Fibroblast of pulmonary artery (primary cell): ENCODE measurements around the gene MBD2.

ENCODE experiments used
- DNase-seq: peaks from one replicate; pipeline ENCODE4 v3.0.0-alpha.2; 2010; ENCODE audit warnings: low read depth
- H3K4me3 ChIP-seq: replicated peaks from 2 replicates; pipeline ENCODE4 v1.5.1; 2011; ENCODE audit warnings: low read depth, mild to moderate bottlenecking, control low read depth, low read length, moderate library complexity
- TF ChIP-seq, protein P1 (sequence below): IDR thresholded peaks from 2 replicates; pipeline ENCODE4 v1.5.1; 2011; ENCODE audit warnings: mild to moderate bottlenecking, control low read depth, low read length, inconsistent platforms; ENCODE audit errors: missing control alignments

MBD2 gene

GRCh38 chr18:54235871-54236270 lies 11.4 kb upstream of the MBD2 start:
- peak overlapping the region; percentile 17 for H3K4me3 ChIP-seq
- peak; percentile 56 for DNase-seq
- TF ChIP-seq, protein P1, sequence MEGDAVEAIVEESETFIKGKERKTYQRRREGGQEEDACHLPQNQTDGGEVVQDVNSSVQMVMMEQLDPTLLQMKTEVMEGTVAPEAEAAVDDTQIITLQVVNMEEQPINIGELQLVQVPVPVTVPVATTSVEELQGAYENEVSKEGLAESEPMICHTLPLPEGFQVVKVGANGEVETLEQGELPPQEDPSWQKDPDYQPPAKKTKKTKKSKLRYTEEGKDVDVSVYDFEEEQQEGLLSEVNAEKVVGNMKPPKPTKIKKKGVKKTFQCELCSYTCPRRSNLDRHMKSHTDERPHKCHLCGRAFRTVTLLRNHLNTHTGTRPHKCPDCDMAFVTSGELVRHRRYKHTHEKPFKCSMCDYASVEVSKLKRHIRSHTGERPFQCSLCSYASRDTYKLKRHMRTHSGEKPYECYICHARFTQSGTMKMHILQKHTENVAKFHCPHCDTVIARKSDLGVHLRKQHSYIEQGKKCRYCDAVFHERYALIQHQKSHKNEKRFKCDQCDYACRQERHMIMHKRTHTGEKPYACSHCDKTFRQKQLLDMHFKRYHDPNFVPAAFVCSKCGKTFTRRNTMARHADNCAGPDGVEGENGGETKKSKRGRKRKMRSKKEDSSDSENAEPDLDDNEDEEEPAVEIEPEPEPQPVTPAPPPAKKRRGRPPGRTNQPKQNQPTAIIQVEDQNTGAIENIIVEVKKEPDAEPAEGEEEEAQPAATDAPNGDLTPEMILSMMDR = no peak

DNA sequence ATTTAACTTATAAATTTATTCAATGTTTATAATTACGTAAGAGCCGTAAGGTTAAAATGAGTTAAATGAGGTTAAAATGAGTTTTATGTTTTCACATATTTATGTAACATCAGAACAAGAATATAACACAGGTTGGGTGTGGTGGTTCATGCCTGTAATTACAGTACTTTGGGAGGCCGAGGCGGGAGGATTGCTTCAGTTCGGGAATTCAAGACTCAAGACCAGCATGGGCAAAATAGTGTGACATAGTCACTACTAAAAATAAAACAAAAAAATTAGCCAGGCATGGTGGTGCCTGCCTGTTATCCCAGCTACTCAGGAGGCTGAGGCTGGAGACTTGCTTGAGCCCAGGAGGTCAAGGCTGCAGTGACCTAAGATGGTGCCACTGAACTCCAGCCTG lies 9.3 kb upstream of the MBD2 start:
- no peak for DNase-seq
- no peak overlapping the region for H3K4me3 ChIP-seq

DNA sequence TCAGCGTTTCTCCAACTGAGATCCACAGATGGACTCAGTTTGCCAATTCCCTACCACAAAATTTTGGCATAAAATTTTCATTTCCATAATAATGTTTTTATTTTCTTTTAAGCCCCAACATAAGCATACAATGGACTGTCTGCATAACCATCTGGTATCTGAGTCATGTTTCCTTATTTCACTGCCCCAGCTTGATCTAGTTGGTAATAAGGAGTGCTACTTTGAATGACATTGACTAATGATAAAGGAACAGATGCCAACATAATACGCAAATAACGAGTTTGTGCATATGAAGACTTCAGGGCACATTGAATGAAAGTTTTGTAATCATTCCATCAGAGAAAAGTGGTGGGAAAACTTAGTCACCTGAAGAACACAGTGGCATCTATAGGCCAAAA lies 8.8 kb upstream of the MBD2 start:
- TF ChIP-seq, protein P1 = no peak
- H3K4me3 ChIP-seq = no peak overlapping the region
- DNase-seq = peak; percentile 61

More for the DNA sequence above, 9.3 kb upstream of the MBD2 start:
- TF ChIP-seq, protein P1 = no peak

- TF ChIP-seq, protein P1 = peak; percentile 24
- DNase-seq = no peak
Measured at GRCh38 chr18:54232485-54233227, 8.2 kb upstream of the MBD2 start.

GRCh38 chr18:54229421-54230059 lies 5.1 kb upstream of the MBD2 start:
- no peak overlapping the region for H3K4me3 ChIP-seq
- TF ChIP-seq, protein P1 = no peak
- DNase-seq = no peak

More at GRCh38 chr18:54232485-54233227, 8.2 kb upstream of the MBD2 start:
- H3K4me3 ChIP-seq = no peak overlapping the region

DNA sequence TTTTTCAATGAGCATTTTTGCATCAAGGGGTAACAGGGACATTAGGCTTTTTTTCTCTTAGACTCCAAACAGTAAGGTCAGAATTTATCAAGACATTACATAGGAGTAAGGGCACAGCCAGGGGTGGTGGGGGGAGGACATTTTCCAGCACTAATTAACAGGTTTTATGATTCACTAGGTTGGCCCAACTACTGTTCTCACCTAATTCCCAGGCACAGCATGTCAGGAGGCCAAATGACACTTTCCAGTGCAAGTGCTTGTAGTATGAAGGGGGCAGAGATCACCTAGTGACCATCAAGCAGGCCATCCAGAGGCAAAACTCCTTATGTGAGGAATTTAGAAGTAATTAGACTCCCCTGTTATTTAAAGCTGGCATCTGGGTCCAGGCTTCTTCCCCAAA lies 3.9 kb upstream of the MBD2 start:
- no peak overlapping the region for H3K4me3 ChIP-seq
- TF ChIP-seq, protein P1 = no peak
- DNase-seq = no peak
